Left cardiac atrium (tissue), 4 donors: ENCODE results near the gene ZDHHC3. TPM values are rescaled to one million over a fixed set of nuclear protein-coding genes. Genes with fewer than 3 reads are reported as not detected.

Experiments
- ATAC-seq, 2 donors: fragments of 200-7000 bp; cut with Tn5 transposase; one replicate each; pipeline ENCODE4 v1.9.1; 2020; ENCODE audit warnings: mild to moderate bottlenecking in 2 of 2, moderate library complexity in 2 of 2
- DNase-seq: peaks from one replicate; pipeline ENCODE4 v3.0.0-alpha.2; 2020
- intact Hi-C, 2 donors: fragments of 100-400 bp; cut with DNase I; formaldehyde crosslinking; loops; one replicate each; pipeline versions ENCODE4 v1.14.1 to v1.15.1; 2022 to 2023
- total RNA-seq, 2 donors: library from RNA; stranded (reverse); fragmentation: NEBNext Ultra II Directional; extraction: Animal tissue kit (Norgen Biotek cat#: 25700); gene quantifications; one replicate each; pipeline ENCODE4 v1.2.1, GENCODE V29; 2021
- donor health status: DM: no; HTN: yes; CAD: no.
- donor health status: DM: no; HTN: yes; CAD: no; lungs with severe emphysema.
- donor health status: DM: yes; HTN: yes; CAD: no.
- donor health status: Dilated cardiomyopathy.

ZDHHC3 gene
- total RNA-seq, 2 donors from 2014 or later: 42.7 to 45.5 TPM

GRCh38 chr3:44909063-44909462, 66.9 kb downstream of the ZDHHC3 start:
- ATAC-seq: no peak
- no peak for DNase-seq
- intact Hi-C loops: no loop called here

- ATAC-seq (no peak), DNase-seq (no peak)
- intact Hi-C loops: no loop called here
Measured at GRCh38 chr3:44907612-44908011, 68.4 kb downstream of the ZDHHC3 start.

DNA sequence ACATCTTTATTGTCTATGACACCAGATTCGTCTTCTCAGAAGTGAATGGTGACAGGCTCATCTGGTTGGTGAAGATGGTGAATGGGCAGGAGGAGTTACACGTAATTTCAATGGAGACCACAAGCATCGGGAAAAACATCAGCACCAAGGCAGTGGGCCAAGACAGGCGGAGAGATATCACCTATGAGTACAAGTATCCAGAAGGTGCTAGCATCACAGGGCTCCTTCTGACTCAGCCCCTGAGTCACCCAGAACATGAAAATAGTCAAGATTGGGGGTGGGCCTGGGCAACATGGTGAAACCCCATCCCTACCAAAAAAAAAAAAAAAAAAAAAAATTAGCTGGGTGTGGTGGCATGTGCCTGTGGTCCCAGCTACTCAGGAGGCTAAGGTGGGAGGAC, 69.0 kb downstream of the ZDHHC3 start:
- intact Hi-C loops: no loop called here
- no peak for DNase-seq
- no peak for ATAC-seq

GRCh38 chr3:44905446-44906157, 70.4 kb downstream of the ZDHHC3 start:
- ATAC-seq (no peak), DNase-seq (no peak)
- intact Hi-C loops: no loop called here

DNA sequence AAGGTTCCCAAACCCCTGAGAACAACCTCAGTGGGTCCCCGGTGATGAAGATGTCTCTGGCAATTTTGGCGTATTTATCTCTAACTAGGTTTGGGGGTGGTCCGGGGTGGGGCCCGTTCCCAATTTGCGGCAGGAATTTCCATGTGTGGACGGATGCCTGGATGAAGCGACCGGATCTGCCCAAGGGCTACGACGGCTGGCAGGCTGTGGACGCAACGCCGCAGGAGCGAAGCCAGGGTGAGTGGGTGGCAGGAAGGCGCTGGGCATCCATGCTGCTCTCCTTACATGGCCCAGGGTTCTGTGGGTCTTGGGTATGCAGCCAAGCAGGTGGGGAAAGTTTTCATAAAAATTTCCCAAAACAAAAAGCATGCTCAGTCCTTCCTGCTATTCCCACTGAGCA, 72.2 kb downstream of the ZDHHC3 start:
- intact Hi-C loops: no loop called here
- no peak for DNase-seq
- no peak for ATAC-seq

DNA sequence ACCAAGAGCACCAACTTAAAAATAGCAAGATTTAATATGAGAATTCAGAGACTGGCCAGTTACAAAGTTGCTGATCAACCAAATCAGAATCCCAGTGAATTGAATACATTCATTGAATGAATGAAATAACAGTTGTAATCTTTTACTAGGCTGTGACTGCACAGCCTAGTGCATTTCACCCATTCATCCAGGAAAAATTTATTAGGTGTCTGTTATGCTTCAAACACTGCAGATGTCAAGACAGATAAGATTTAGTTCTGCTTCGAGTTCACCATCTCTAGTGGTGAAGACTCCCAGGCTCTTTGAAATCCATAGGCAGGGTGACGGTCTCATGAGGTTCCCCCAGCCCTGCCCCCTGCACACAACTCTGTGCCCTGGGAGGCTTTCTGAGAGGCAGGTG, 72.7 kb downstream of the ZDHHC3 start:
- ATAC-seq: no peak
- intact Hi-C loops: no loop called here
- DNase-seq: no peak

GRCh38 chr3:44902628-44903027, 73.3 kb downstream of the ZDHHC3 start:
- no peak for ATAC-seq
- intact Hi-C loops: no loop called here

GRCh38 chr3:44899683-44900367, 76.1 kb downstream of the ZDHHC3 start:
- ATAC-seq: peak in 1 of 2 donors; percentile 15
- intact Hi-C loops: no loop called here
- no peak for DNase-seq

More at GRCh38 chr3:44902628-44903027, 73.3 kb downstream of the ZDHHC3 start:
- DNase-seq: no peak

GRCh38 chr3:44896440-44896839, 79.5 kb downstream of the ZDHHC3 start:
- intact Hi-C loops: no loop called here
- no peak for ATAC-seq
- no peak for DNase-seq

GRCh38 chr3:44894485-44894884, 81.5 kb downstream of the ZDHHC3 start:
- intact Hi-C loops: no loop called here
- DNase-seq (no peak), ATAC-seq (no peak)

DNA sequence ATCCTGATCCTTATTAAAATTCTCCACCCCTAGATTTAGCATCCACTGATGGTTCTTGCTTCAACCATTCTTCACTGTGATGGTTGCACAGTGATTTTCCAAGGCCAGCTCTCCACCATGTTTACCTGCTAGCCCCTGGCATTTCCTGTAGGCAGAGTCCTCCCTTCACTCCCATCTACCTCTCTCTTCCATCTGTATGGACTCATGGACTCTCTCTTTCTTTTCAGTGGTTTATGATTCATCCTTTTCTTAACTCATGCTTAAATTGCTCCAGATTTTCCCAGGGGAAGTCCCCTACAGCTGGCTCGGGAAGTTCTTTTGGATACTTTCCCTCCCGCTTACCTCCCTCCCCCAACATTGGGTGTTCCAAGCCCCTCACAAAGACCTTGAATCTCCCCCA, 82.9 kb downstream of the ZDHHC3 start:
- DNase-seq: no peak
- intact Hi-C loops: no loop called here

GRCh38 chr3:44892689-44893088, 83.3 kb downstream of the ZDHHC3 start:
- intact Hi-C loops: no loop called here
- ATAC-seq: no peak
- no peak for DNase-seq

More for the DNA sequence above, 82.9 kb downstream of the ZDHHC3 start:
- ATAC-seq: peak in 1 of 2 donors; percentile 60

- no peak for ATAC-seq
- no peak for DNase-seq
- intact Hi-C loops: no loop called here
Measured at GRCh38 chr3:44890852-44891251, 85.1 kb downstream of the ZDHHC3 start.

- no peak for DNase-seq
- no peak for ATAC-seq
- intact Hi-C loops: no loop called here
Measured at GRCh38 chr3:44890258-44890657, 85.7 kb downstream of the ZDHHC3 start.

DNA sequence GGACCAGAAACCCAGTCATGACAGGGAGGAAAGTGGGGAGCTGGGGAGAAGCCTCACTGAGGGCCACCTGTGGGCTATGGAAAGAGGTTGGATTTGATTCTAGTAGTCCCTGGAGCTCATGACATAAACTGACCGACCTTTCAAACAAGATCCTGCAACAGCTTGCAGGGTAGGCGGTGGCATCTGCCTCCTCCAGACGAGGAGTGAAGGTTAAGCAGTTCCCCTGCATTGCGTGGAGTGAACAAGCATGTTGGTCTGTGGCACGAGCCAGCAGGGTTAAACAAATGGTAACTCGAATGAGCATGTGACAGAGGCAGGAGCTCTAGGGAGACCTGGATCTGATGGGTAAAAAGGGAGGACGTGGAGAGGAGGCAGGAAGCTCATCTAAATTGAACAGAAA, 88.9 kb downstream of the ZDHHC3 start:
- DNase-seq (no peak), ATAC-seq (no peak)
- intact Hi-C loops: no loop called here

- intact Hi-C loops: no loop called here
- no peak for DNase-seq
- ATAC-seq: peak in 1 of 2 donors; percentile 15
Measured at GRCh38 chr3:44886561-44886960, 89.4 kb downstream of the ZDHHC3 start.

- intact Hi-C loops: no loop called here
- peak; percentile 59 to 94 for ATAC-seq
- DNase-seq: no peak
Measured at GRCh38 chr3:44885618-44886017, 90.4 kb downstream of the ZDHHC3 start.

GRCh38 chr3:44883999-44884431, 92.0 kb downstream of the ZDHHC3 start:
- ATAC-seq (peak in 1 of 2 donors; percentile 72), DNase-seq (no peak)
- intact Hi-C loops: no loop called here

DNA sequence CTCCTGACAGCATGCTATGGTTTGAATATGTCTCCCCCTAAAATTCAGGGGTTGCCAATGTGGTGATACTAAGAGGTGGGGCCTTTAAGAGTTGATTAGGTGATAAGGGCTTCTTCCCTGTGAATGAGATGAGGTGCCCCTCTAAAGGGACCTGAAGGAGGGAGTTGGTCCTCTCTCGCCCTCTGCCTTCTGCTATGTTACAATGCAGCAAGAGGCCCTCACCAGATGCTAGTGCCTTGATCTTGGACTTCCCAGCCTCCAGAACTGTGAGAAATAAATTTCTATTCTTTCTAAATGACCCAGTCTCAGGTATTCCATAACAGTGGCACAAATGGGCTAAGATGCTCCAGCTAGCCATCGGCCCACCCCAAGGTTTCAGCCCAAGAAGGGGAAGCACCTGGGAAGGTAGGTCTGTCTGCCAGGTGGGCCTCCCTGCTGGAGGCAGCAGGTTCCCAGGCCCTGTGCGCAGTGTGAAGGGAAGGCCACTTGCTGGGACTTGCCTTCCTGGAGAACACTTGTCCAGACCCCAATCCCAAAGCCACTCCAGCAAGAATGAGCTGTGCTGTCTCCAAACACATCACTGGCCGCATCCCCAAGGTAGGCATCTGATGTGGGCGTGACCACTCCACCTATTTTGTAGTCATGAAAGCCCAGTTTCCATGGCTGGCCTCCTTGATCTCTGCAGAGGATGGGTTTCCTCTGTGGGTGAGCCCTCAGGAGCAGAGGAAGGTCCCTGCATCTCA, 92.6 kb downstream of the ZDHHC3 start:
- ATAC-seq: no peak
- DNase-seq: no peak
- intact Hi-C loops: no loop called here

- ATAC-seq (no peak), DNase-seq (no peak)
- intact Hi-C loops: no loop called here
Measured at GRCh38 chr3:44880284-44880683, 95.7 kb downstream of the ZDHHC3 start.
